Astrocyte (in vitro differentiated cells and primary cell): ENCODE results near the gene POU6F1.

Experiments used
- CTCF ChIP-seq: IDR thresholded peaks from 2 replicates; pipeline ENCODE4 v1.5.1; 2011; ENCODE audit warnings: low read depth, mild to moderate bottlenecking, inconsistent platforms, low read length, moderate library complexity; ENCODE audit not compliant: insufficient read depth
- EZH2 ChIP-seq: IDR thresholded peaks from 2 replicates; pipeline ENCODE4 v1.6.1; 2012; ENCODE audit warnings: mild to moderate bottlenecking, low read length, inconsistent platforms; ENCODE audit not compliant: insufficient read depth

GRCh38 chr12:51205350-51205749, 12.5 kb downstream of the POU6F1 start:
- TF ChIP-seq EZH2, result no peak
- no peak for TF ChIP-seq CTCF
